Aorta (tissue), 5 donors: ENCODE results near the gene CCDC6. TPM values are rescaled to one million over a fixed set of nuclear protein-coding genes. Genes with fewer than 3 reads are reported as not detected.
"Not testable (repeated sequence)": the region's sequence is repeated elsewhere in the genome, so short reads cannot be mapped to it uniquely, and the experiment has no call there.

Experiments
- ATAC-seq: fragments of 200-7000 bp; cut with Tn5 transposase; one replicate; pipeline ENCODE4 v1.9.1; 2022; ENCODE audit warnings: moderate library complexity; ENCODE audit not compliant: low FRiP score
- DNase-seq, 2 donors: peaks; one replicate each; pipeline ENCODE4 v3.0.0-alpha.2; 2020
- H3K27ac ChIP-seq, 2 donors: one replicate each; pipeline ENCODE4 v1.5.1; 2013; ENCODE audit warnings: low read length in 2 of 2, mild to moderate bottlenecking in 2 of 2, moderate library complexity in 2 of 2, control low read depth in 1 of 2, inconsistent platforms in 1 of 2, low read depth in 1 of 2
- H3K27me3 ChIP-seq, 2 donors: one replicate each; pipeline ENCODE4 v1.6.1; 2013; ENCODE audit warnings: control low read depth in 1 of 2, low read length in 1 of 2, mild to moderate bottlenecking in 1 of 2, moderate library complexity in 1 of 2; ENCODE audit not compliant: insufficient read depth in 2 of 2, control insufficient read depth in 1 of 2
- H3K36me3 ChIP-seq, 2 donors: one replicate each; pipeline ENCODE4 v1.6.1; 2013; ENCODE audit warnings: control low read depth in 1 of 2, low read length in 1 of 2, mild to moderate bottlenecking in 1 of 2; ENCODE audit not compliant: insufficient read depth in 2 of 2, control insufficient read depth in 1 of 2
- H3K4me1 ChIP-seq, 2 donors: one replicate each; pipeline ENCODE4 v1.6.1; 2013; ENCODE audit warnings: low read length in 2 of 2, control low read depth in 1 of 2, mild to moderate bottlenecking in 1 of 2, moderate library complexity in 1 of 2; ENCODE audit not compliant: insufficient read depth in 2 of 2, control insufficient read depth in 1 of 2
- H3K4me3 ChIP-seq, 2 donors: one replicate each; pipeline ENCODE4 v1.5.1; 2013; ENCODE audit warnings: low read length in 2 of 2, control low read depth in 1 of 2, mild to moderate bottlenecking in 1 of 2
- H3K9me3 ChIP-seq: one replicate; pipeline ENCODE4 v1.6.1; 2013; ENCODE audit warnings: mild to moderate bottlenecking, low read length; ENCODE audit not compliant: control insufficient read depth
- whole genome bisulfite sequencing, 2 donors: extraction: QIAGEN DNeasy Blood & Tissue Kit; methylation state at CpG; one replicate each; pipeline ENCODE4 v1.1.7; 2013; 5-methylcytosine and 5-hydroxymethylcytosine counted together
- intact Hi-C, 2 donors: fragments of 100-400 bp; cut with DNase I; formaldehyde crosslinking; loops; one replicate each; pipeline versions ENCODE4 v1.14.2 to v1.15.0; 2022
- polyA plus RNA-seq, 2 donors: library from polyadenylated mRNA; stranded (reverse); fragments of 200-250 nt; gene quantifications; one replicate each; pipeline ENCODE4 v1.2.3, GENCODE V29; 2013
- total RNA-seq, 2 donors: library from RNA; stranded (reverse); fragmentation: NEBNext Ultra II Directional; extraction: Animal tissue kit (Norgen Biotek cat#: 25700); gene quantifications; one replicate each; pipeline ENCODE4 v1.2.1, GENCODE V29; 2021
- donor health status: healthy with polysubstance abuse.
- donor health status: Bipolar disorder and iron deficiency.
- donor health status: DM: no; HTN: no; CAD: no.
- donor health status: DM: no; HTN: no; CAD: no.
- donor health status: DM: yes; HTN: yes; CAD: no.

Gene CCDC6
- total and polyA plus RNA-seq, 4 donors: 21.8 to 90.0 (median 51.7) TPM

DNA sequence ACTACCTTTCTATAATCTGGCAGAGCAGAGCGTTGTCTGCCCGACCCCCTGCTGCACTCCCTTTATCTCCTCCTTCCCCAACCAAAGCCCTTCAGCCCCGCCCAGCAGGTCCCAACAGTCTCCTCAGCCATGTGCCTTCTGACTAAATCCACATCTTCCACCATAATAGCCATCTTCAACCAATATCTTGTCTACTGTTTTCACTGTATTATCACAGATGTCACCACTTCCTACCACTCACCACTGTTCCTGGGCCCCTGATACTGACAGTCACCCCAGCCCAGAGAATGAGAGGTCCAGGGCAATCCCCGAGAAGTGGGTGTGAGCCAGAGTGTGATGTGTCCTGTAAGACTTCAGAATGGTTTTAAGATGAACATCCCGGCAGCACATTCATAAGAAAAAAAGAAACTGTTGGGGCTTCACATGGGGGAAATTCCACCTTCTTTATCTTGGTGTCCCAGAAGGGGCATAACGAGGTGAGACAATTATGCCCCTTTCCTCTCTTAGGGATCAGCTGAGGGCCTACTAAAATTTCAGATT is 25.3 kb downstream of the CCDC6 start:
- H3K27ac ChIP-seq: no peak overlapping the region
- ATAC-seq (no peak), DNase-seq (no peak)
- H3K4me1 ChIP-seq: peaks cover 4 to 15% of the 10 kb centered on the region in 2 donors
- no peak overlapping the region for H3K4me3 ChIP-seq
- intact Hi-C loops: no loop called here
- H3K36me3 ChIP-seq: no peaks in the 10 kb centered on the region
- WGBS, 2 donors: 73 to 76% methylated on average over 6 of the region's 6 CpGs
- no peaks in the 10 kb centered on the region for H3K9me3 ChIP-seq
- no peaks in the 10 kb centered on the region for H3K27me3 ChIP-seq

DNA sequence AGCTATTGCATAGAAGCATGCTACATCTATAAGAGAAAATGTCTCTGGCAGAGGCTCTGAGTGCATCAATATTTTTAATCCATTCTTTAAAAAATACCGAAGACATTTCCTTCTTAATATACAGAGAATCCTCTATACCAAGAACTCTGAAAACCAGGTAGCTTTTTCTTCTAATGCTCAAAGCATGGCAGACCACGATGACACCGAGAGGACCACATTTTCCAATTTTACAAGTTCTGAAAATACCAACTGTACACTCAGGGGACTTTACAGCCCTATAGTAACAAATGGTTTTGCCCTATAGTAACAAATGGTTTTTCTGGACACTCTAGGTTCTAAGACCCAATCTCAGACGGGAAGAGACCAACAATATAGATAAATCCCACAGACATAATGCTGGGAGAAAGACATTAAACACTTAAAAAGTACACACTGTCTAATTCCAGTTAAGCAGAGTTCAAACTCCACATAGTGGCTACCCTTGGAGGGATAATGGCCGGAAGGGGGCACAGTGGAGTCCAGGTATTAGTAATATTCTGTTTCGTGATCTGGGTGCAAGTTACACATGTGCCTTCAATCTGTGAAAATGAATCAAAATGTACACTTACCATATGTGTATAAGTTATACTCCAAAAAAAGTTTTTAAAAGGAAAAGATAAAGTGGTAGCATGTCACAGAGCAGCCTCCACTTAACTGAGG is 26.2 kb downstream of the CCDC6 start:
- no peak for ATAC-seq
- Histone ChIP-seq H3K4me3 (no peak overlapping the region), H3K36me3 (no peaks in the 10 kb centered on the region), H3K27me3 (no peaks in the 10 kb centered on the region), H3K9me3 (no peaks in the 10 kb centered on the region), H3K27ac (peak overlapping the region in 1 of 2 donors; percentile 67), H3K4me1 (peaks cover 4 to 9% of the 10 kb centered on the region in 2 donors)
- 78 to 88% methylated on average over 6 of the region's 6 CpGs for WGBS, 2 donors
- intact Hi-C loops: no loop called here
- DNase-seq: no peak

DNA sequence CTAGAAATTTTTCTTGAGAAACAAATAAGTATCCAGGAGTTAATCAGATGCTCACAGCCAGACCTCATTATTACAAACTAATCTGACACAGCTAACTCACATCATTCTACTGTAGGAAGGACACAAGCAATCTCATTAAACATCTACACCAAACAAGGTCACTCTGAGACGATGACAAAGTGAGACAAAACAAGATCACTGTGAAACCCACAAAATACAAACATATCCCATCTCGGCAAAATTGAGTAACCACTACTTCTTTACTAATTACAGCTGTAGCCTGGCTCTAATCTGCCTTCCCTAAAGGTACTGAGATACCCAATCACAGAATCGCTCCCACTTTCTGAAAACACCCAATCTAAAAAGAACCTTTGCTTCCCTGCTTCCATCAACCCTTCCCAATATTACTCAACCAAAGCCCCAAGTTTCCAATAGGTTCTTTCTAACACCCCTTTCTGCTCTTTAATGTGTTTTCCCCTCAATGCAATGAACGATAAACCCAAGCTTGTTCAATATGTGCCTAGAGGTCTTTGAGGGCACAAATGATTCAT is 26.9 kb downstream of the CCDC6 start:
- peaks cover 4 to 8% of the 10 kb centered on the region in 2 donors for H3K4me1 ChIP-seq
- no peaks in the 10 kb centered on the region for H3K9me3 ChIP-seq
- H3K27ac ChIP-seq: peak overlapping the region in 1 of 2 donors; percentile 67
- ATAC-seq (no peak), DNase-seq (no peak)
- no peaks in the 10 kb centered on the region for H3K27me3 ChIP-seq
- no peak overlapping the region for H3K4me3 ChIP-seq
- intact Hi-C loops: no loop called here
- H3K36me3 ChIP-seq: no peaks in the 10 kb centered on the region
- 78 to 81% methylated on average over 4 of the region's 4 CpGs for WGBS, 2 donors

DNA sequence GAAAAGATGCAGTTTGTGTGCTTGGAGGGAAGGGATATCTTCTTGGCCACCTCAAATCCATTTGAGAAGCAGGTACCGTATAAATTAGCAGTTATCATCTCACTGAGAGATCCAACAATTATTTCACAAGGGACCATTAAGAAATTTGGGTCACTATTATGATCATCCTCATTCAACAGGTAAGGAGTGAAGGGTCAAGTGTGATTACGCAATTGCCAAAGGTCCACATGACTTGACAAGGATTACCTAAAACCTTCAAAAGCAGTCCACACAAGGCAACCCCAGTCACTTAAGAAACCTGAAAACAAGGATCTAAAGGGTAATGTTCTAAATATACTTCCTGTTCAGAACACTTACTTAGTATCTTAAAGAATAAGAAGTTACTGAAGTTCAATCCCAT is 27.4 kb downstream of the CCDC6 start:
- Histone ChIP-seq H3K4me1 (peaks cover 4 to 9% of the 10 kb centered on the region in 2 donors), H3K36me3 (no peaks in the 10 kb centered on the region), H3K9me3 (no peaks in the 10 kb centered on the region), H3K27ac (peak overlapping the region in 1 of 2 donors; percentile 76), H3K4me3 (no peak overlapping the region), H3K27me3 (no peaks in the 10 kb centered on the region)
- no peak for DNase-seq
- no peak for ATAC-seq
- intact Hi-C loops: no loop called here
- WGBS, 2 donors: 98% methylated on average over 2 of the region's 2 CpGs

- no peak for DNase-seq
- 49 to 78% methylated on average over 2 of the region's 2 CpGs for WGBS, 2 donors
- no peaks in the 10 kb centered on the region for H3K27me3 ChIP-seq
- no peaks in the 10 kb centered on the region for H3K36me3 ChIP-seq
- H3K27ac ChIP-seq: peak overlapping the region in 1 of 2 donors; percentile 76
- peaks cover 4 to 10% of the 10 kb centered on the region in 2 donors for H3K4me1 ChIP-seq
- H3K9me3 ChIP-seq: no peaks in the 10 kb centered on the region
- intact Hi-C loops: no loop called here
- no peak overlapping the region for H3K4me3 ChIP-seq
- no peak for ATAC-seq
Observed at GRCh38 chr10:59878289-59878688, 28.1 kb downstream of the CCDC6 start.

GRCh38 chr10:59877191-59877671 is 29.1 kb downstream of the CCDC6 start:
- Histone ChIP-seq H3K27me3 (no peaks in the 10 kb centered on the region), H3K4me1 (peaks cover 2 to 10% of the 10 kb centered on the region in 2 donors), H3K4me3 (no peak overlapping the region), H3K9me3 (no peaks in the 10 kb centered on the region), H3K27ac (peak overlapping the region in 1 of 2 donors; percentile 57), H3K36me3 (no peaks in the 10 kb centered on the region)
- no peak for ATAC-seq
- DNase-seq: no peak
- intact Hi-C loops: no loop called here
- WGBS, 2 donors: 64 to 69% methylated on average over 7 of the region's 7 CpGs

DNA sequence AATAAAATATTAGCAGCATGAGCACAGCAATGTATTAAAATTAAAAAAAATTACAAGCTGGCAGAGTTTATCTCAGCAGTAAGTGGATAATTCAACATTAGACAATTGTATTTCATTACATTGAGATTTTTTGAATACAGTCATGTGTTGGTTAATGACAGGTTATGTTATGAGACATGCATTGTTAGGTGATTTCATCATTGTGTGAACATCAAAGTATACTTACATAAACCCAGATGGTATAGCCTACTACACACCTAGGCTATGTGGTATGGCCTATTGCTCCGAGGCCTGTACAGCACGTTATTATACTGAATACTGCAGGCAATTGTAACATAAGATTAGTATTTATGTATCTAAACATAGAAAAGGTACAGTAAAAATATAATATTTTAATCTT is 29.7 kb downstream of the CCDC6 start:
- peaks cover 2 to 10% of the 10 kb centered on the region in 2 donors for H3K4me1 ChIP-seq
- H3K27ac ChIP-seq: peak overlapping the region in 1 of 2 donors; percentile 57
- intact Hi-C loops: no loop called here
- H3K27me3 ChIP-seq: no peaks in the 10 kb centered on the region
- H3K4me3 ChIP-seq: no peak overlapping the region
- no peaks in the 10 kb centered on the region for H3K9me3 ChIP-seq
- no peaks in the 10 kb centered on the region for H3K36me3 ChIP-seq
- no peak for DNase-seq
- no peak for ATAC-seq
- WGBS, 2 donors: 76 to 78% methylated on average over 2 of the region's 2 CpGs

GRCh38 chr10:59876208-59876607 is 30.1 kb downstream of the CCDC6 start:
- H3K9me3 ChIP-seq, ATAC-seq, H3K4me3 ChIP-seq, H3K27ac ChIP-seq, H3K36me3 ChIP-seq, H3K27me3 ChIP-seq, intact Hi-C loops, DNase-seq: not testable (repeated sequence)
- 80 to 88% methylated on average over 9 of the region's 9 CpGs for WGBS, 2 donors
- H3K4me1 ChIP-seq: peaks cover 2 to 10% of the 10 kb centered on the region in 2 donors
